Measurements from ENCODE around the gene LRRFIP1. TPM values are rescaled to one million over a fixed set of nuclear protein-coding genes. Genes with fewer than 3 reads are reported as not detected.

Gene LRRFIP1
- total and polyA plus RNA-seq, 8 donors, result 18.4 to 55.0 (median 31.7) TPM

- Histone ChIP-seq H3K27ac (no peak overlapping the region), H3K27me3 (no peaks in the 10 kb centered on the region), H3K4me3 (no peak overlapping the region), H3K9me3 (no peaks in the 10 kb centered on the region), H3K36me3 (no peaks in the 10 kb centered on the region), H3K4me1 (no peaks in the 10 kb centered on the region)
- no peak for TF ChIP-seq CTCF (IDR thresholded peaks at IDR 0.05)
- FAIRE-seq (no peak), DNase-seq (no peak), ATAC-seq (no peak)
- intact Hi-C loops (cut with DNase I), result no loop called here
- 88 to 92% methylated on average over 1 of the region's 1 CpG for WGBS, 2 donors
Measured at GRCh38 chr2:237815637-237816036, 188.2 kb downstream of the LRRFIP1 start.

- no peak for TF ChIP-seq CTCF (IDR thresholded peaks at IDR 0.05)
- Histone ChIP-seq H3K27ac (no peak overlapping the region), H3K4me3 (no peak overlapping the region), H3K4me1 (no peaks in the 10 kb centered on the region), H3K9me3 (no peaks in the 10 kb centered on the region), H3K36me3 (no peaks in the 10 kb centered on the region), H3K27me3 (no peaks in the 10 kb centered on the region)
- ATAC-seq (no peak), FAIRE-seq (no peak), DNase-seq (no peak)
- WGBS, 2 donors, result 90 to 97% methylated on average over 1 of the region's 1 CpG
- intact Hi-C loops (cut with DNase I), result no loop called here
Measured at GRCh38 chr2:237816531-237816930, 189.1 kb downstream of the LRRFIP1 start.

GRCh38 chr2:237818066-237818473 lies 190.7 kb downstream of the LRRFIP1 start:
- Histone ChIP-seq H3K27ac (no peak overlapping the region), H3K36me3 (no peaks in the 10 kb centered on the region), H3K9me3 (no peaks in the 10 kb centered on the region), H3K4me1 (no peaks in the 10 kb centered on the region), H3K4me3 (no peak overlapping the region), H3K27me3 (no peaks in the 10 kb centered on the region)
- ATAC-seq, result peak in 1 of 4 donors; percentile 41
- TF ChIP-seq CTCF (IDR thresholded peaks at IDR 0.05), result no peak
- FAIRE-seq, result no peak
- WGBS, 2 donors, result 47 to 53% methylated on average over 5 of the region's 5 CpGs
- DNase-seq, result no peak
- intact Hi-C loops (cut with DNase I), result no loop called here

GRCh38 chr2:237819231-237819630 lies 191.8 kb downstream of the LRRFIP1 start:
- DNase-seq, result no peak
- Histone ChIP-seq H3K36me3 (no peaks in the 10 kb centered on the region), H3K27me3 (no peaks in the 10 kb centered on the region), H3K27ac (no peak overlapping the region), H3K9me3 (no peaks in the 10 kb centered on the region), H3K4me3 (no peak overlapping the region), H3K4me1 (no peaks in the 10 kb centered on the region)
- peak in 3 of 4 donors; percentile 36 to 69 (median 54) for ATAC-seq
- no peak for FAIRE-seq
- 55 to 62% methylated on average over 2 of the region's 2 CpGs for WGBS, 2 donors
- intact Hi-C loops (cut with DNase I), result no loop called here
- no peak for TF ChIP-seq CTCF (IDR thresholded peaks at IDR 0.05)

GRCh38 chr2:237820421-237820820 lies 193.0 kb downstream of the LRRFIP1 start:
- no peak overlapping the region for H3K4me3 ChIP-seq
- FAIRE-seq, result no peak
- no peaks in the 10 kb centered on the region for H3K27me3 ChIP-seq
- H3K9me3 ChIP-seq, result no peaks in the 10 kb centered on the region
- WGBS, 2 donors, result 86 to 94% methylated on average over 2 of the region's 2 CpGs
- TF ChIP-seq CTCF (IDR thresholded peaks at IDR 0.05), result no peak
- no peak for DNase-seq
- no peak for ATAC-seq
- no peak overlapping the region for H3K27ac ChIP-seq
- intact Hi-C loops (cut with DNase I), result no loop called here
- H3K4me1 ChIP-seq, result no peaks in the 10 kb centered on the region
- H3K36me3 ChIP-seq, result no peaks in the 10 kb centered on the region

All from pancreas (tissue), 10 donors.